GM20431 (cell line): ENCODE measurements around the gene TAF8.
"Not testable (repeated sequence)": the region's sequence is repeated elsewhere in the genome, so short reads cannot be mapped to it uniquely, and the experiment has no call there.

Source experiments
- in situ Hi-C: fragments of 300-500 bp; cut with MseI, MboI; formaldehyde crosslinking; loops from one replicate; pipeline ENCODE4 v1.15.0; 2020; ENCODE audit warnings: low sequenced_read_pairs; ENCODE audit not compliant: unreplicated experiment

Gene TAF8

DNA sequence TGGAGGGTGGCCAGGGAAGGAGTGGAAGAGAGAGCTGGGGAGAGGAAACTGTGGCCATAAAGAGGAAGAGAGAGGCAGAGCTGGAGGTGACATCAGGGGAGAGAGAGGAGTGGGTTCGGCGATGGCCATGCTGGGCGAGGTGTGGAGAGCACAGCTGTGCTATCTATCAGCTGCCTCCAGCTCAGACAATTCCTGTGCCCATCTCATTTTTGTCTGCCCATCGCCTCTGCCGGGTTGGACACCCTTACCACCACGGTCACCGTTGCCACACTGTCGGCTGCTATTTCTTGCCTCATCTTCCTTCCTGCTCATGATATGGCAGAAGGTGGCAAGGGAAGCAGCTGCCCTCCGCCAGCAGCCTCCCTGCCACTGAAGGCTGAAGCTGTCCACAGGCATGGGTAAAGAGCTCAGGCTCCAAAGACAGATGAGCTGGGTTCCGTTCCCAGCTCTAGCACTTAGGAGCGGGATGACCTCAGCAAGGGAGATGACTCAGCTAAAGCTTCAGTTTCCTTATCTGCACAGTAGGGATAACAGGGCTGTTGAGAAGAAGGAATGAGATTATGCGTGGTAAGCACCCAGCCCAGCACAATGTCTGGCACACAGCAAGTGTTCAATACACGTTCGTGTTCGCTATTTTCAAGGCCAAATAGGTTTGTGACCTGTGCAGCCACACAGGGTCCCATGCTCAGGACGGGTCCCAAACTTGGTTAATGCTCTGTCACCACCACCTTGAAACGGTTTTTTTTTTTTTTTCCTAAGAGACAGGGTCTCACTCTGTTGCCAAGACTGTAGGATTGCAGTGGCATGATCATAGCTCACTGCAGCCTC, 21.9 kb upstream of the TAF8 start:
- in situ Hi-C loops = no loop called here

DNA sequence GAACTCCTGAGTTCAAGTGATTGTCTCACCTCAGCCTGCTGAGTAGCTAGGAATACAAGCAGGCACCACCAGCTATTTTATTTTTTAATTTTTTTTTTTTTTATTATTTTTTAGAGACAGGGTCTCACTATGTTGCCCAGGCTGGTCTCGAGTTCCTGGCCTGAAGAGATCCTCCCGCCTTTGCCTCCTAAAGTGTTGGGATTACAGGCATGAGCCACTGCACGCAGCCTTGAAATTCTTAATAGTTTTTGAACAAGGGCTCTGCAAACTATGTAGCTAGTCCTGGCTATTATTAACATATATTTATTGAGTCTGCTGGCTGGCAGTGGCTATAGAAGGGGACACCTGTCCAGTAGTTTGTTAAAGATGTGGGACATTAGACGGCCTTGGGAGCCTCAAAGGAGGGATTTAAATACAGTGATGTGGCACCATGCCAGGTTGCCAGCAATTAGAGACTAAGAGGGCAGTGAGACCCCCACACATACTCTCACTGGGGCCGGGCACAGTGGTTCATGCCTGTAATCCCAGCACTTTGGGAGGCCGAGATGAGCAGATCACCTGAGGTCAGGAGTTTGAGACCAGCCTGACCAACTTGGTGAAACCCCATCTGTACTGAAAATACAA, 21.1 kb upstream of the TAF8 start:
- in situ Hi-C loops = no loop called here

DNA sequence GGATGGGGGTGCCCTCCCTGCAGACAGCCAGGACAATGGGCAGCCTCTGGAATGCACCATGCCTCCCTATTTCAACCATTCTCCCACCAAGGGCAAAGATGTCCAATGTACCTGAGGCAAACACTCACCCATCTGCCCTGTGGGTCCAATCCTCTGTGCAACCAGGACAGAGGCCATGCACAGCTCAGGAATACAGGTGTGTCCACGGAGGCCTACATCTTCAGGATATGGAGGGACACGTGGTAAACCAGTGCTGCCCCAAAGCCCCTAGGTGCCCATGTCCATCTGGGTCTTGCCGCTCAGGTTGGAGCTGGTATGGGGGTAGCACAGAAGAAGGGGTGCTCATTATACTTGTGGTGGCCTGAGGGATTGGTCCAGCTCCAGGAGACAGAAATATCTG, 20.4 kb upstream of the TAF8 start:
- in situ Hi-C loops = no loop called here

DNA sequence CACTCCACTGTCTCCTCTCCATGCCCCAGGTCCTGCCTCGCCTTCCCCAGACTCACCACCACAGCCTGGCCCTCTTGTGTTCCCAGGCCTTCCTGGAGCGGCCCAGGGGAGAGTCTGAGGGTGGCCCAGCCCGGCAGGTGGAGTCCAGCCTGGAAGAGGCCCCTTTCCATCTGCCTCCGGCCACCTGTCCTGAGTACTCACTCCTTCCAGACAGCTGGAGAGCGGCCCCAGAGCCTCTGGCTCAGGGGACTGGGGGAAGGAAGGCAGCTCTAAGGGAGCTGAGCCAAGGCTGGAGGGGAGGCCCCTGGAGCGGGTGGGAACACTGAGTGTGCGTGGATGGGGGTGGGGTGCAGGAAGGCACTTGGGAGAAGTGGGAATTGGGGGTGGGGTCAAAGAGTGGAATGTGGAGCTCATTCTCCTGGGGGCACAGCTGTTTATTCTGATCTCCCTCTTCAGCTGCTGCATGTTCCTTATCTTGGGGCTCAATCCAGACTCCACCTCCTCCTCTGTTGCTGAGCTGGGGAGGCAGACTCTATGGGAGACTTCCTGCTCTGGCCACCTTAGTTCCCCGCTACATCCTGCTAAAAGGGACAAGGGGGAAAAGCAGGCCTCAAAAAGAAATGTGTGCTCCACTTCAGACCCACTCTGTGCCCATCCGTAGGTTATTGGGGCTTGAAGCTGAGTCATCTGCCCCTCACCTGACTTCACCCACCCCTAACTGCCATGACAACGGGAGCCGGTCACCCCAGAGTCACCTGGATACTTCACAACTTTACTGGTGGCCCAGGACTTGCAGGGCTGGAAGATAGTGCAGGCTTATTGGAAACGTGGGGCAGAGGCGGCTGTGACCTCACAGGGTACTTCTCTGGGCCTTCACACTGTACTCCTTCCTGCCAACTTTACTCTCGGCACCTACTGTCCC, 19.5 kb upstream of the TAF8 start:
- in situ Hi-C loops = no loop called here

DNA sequence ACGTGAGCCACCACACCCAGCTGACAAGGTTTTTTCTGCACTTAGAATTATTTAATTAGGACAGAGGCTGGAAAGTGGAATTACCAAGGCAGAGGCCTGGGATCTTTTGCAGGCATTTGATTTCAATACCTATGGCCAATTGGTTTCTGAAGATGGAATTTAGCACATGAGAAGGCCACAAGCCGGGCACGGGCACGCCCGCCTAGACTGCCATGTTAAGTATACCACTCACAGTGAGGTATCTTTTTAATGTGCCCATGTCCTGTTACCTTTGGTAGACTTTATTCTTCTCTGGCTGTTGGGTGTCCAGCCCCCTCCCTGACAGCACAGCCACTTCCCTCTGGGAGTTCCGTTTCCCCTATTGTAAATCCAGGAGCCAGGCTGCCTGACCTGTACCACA, 18.0 kb upstream of the TAF8 start:
- in situ Hi-C loops = no loop called here

DNA sequence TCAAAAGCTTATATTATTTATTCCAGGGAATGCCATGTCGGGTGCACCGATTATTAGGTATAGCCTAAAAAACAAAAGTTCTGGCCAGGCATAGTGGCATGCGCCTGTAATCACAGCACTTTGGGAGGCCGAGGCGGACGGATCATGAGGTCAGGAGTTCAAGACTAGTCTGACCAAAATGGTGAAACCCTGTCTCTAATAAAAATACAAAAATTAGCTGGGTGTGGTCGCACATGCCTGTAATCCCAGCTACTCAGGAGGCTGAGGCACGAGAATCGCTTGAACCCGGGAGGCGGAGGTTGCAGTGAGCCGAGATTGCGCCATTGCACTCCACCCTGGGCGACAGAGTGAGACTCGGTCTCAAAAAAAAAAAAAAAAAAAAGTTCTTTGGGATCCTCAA, 12.7 kb upstream of the TAF8 start:
- in situ Hi-C loops = not testable (repeated sequence)

DNA sequence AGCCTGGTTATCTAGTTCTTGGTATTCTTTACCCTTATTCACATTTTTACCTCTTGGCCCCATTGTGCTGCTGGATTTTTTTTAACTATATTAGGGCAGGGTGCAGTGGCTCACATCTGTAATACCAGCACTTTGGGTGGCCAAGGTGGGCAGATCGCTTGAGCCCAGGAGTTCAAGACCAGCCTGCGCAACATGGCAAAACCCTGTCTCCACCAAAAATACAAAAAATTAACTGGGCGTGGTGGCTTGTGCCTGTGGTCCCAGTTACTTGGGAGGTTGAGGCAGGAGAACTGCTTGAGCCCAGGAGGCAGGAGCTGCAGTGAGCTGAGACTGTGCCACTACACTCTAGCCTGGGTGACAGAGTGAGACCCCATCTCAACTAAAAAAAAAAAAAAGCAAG, 12.2 kb upstream of the TAF8 start:
- in situ Hi-C loops = no loop called here

DNA sequence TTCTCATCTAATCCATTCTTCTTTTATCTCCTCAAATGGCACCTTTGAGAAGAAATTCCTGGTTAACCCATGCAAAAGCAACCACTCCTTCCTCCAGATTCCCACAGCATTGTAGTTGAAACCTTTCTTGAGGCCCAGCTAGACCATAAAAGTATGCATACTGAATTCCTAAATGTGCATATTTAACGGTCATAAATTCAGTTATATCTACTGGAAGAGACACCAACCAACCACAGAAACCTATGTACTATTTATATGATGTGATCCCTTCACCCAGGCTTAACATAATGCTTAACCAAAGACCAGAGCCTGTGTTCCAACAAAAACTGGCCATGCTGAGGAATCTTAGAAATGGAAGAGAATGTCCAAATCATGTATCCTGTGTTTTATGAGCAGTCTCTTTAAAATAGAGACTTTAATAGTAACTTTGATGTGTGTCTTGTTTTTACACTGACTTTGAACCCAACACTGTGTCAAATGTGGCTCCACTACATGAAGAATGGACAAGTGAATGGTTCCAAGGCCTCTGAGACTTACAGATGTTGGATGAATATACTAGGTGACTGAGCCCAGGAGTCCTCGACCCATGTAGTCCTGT, 11.4 kb upstream of the TAF8 start:
- in situ Hi-C loops = no loop called here

DNA sequence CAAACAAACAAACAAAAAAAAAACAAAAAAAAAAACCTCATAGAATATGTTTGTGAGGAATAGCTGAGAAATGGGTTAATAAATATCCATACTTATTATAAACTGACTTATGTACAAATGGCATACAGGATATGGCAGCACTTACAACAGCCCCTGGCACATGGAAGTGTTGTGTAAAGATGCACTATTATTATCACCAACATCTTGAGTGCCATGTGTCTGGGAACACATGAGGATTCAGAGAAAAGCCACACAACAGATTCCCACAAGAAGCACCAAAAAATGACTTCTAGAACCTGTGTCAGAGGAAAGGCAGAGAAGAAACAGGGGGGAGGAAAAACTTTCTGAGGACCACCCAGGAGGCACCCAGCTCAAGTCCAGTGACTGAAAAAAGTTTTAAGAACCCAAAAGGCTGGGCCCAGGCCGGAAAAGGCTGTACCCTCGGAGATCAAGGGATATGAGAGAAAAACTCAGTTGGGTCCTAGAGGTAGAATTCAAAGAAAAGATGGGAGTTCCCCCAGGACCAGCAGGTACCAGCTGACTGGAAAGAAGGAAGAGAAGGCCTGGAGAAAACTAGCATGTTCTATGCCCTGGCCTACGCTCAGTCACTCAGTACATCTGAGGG, 9.4 kb upstream of the TAF8 start:
- in situ Hi-C loops = loop anchor here (10.0 kb wide), 1 partner anchor 106 kb away; no protein-coding TSS in a partner anchor

DNA sequence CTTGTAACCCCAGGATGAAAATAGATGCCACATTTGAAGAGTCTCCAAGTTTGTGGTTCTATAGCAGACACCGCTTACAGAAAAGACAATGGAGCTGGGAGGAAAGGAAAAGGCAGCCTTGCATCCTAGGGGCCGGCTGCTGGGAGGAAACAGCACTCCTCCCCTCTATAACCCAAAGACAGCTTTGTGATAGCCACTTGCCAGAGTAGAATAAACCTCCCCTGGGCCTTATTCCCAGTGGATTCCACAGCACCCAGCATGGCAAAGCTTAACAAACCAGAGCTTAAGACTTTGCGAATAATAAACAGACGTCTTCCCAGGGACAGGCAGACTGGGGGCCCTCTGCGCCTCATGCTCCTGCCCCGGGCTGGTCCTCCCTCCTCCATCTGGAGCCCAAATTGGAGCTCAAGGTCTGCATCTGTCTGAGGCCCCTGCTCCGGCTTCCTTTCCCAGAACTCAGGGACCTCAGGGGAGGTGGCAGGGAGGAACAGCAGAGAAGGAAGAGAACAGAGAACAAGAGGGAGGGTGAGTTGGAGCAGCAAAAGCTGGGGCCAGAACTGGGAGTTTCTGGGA, 8.8 kb upstream of the TAF8 start:
- in situ Hi-C loops = loop anchor here (10.0 kb wide), 1 partner anchor 107 kb away; no protein-coding TSS in a partner anchor

DNA sequence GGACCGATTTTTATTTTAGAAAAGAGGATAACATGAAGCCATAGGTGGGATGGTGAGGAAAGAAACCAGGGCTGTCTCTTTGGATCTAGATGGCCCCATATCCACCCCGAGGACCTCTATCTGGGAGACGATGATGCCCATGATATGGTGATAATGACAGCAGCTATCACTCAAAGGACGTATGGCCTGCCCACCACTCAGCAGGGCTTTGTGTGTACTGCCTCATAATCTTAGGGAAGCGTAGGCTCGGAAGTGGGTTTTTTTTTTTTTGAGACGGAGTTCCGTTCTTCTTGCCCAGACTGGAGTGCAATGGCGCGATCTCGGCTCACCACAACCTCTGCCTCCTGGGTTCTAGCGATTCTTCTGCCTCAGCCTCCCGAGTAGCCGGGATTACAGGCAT, 8.2 kb upstream of the TAF8 start:
- in situ Hi-C loops = loop anchor here (10.0 kb wide), 1 partner anchor 107 kb away; no protein-coding TSS in a partner anchor

DNA sequence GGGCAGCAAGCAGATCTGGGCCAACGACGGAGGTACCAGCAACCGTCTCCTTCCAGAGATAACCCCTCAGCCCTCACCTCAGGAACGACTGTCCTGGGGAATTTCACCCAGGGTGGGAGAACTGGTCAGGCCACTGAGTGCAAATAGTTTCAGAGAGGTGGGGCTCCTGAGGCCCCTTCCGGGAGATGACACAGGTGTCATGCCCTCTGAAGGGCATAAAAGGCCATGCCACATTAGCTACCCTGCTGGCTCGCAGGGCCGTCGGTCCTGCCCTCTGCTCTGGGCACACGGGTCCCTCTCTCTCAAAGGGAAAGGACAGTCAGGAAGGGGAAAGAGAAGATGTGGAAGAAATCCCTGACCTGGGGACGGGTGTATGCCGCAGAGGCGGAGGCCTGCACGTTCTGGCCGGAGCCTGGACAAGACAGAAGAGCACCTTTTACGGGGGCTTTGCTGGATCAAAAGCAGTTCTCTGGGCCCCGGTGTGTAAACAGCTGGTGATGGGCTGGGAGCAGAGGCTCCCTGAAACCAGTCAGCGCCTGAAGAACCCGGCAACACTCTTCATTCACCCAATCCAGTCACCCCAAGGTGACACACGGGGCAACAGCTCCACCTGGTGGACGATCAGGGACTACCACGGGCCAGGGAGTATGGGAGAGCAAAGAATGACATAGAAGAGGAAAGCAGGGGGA, 6.4 kb upstream of the TAF8 start:
- in situ Hi-C loops = loop anchor here (10.0 kb wide), 1 partner anchor 109 kb away; no protein-coding TSS in a partner anchor

DNA sequence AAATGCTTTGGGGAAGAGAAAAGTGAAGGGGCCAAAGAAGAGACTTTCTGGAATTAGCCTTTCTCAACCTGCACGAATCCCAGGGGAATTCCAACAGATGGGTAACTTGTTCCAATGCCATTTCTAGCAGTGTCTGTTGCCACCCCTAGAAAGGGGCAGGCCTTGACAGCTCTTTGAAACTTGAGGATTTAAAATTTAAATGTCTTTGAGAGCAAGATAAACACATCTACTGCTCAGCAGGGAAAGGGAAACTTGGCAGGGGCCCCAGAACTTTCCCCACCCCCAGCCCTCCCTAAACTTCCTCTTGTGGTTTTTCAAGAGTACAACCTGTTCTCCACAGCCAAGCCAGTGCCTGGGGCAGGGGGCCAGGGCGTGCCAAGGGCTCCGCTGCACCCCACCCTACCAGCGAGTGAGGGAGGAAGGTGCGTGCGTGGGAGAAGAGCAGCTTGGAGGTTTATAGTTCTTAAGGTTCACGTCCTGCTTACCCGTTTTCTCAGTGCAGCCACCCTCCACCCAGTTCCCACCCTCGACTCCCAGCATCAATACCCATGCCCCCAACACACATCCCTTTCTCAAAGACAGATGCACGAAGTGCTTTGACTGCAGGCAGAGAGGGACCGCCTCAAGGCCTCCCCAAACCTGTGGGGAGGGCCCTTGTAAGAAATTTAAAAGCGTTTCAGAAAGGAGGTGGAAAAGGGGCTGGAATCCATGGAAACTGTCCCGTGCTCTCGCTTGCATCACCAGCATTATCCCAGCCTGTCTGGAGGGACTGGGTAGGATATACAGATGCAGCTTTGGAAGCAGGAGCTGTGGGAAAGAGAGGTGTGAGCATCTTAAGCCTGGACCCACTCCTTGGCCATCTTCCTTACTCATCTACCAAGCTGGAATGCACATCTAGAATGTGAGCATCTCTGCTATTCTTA, 4.5 kb upstream of the TAF8 start:
- in situ Hi-C loops = loop anchor here (10.0 kb wide), 1 partner anchor 111 kb away; no protein-coding TSS in a partner anchor

DNA sequence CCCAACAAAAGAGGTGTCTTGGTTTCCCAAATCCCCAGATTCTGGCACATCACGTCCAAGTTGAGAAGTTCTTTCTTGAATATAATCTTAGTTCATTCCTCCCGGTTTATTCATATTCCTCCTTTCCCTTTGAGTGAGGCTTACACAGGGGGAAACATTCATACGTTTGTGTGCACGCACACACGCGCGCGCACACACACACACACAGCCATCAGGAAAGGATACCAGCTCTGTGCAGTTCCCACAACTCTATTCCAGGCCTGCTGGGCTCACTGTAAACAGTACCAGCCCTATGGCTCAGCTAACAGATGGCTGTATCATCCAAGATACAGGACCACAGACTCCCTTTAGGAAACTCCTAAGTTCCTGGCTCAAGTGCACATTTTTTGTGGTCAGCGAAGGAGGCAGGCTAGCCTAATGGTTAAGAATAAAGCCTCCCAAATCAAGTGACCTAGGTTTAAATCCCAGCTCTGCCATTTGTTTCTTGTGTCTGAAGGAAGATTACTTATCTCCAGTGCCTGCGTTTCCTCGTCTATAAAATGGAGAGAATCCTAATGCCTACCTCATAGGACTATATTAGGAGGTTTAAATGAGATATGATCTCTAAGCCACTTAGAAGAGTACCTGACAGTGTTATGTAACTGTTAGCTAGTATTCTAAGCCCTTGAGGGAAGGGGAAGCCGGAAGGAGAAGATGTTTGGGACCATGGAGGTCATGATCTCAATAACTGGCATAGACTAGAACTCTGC, 3.7 kb upstream of the TAF8 start:
- in situ Hi-C loops = loop anchor here (10.0 kb wide), 1 partner anchor 112 kb away; no protein-coding TSS in a partner anchor

DNA sequence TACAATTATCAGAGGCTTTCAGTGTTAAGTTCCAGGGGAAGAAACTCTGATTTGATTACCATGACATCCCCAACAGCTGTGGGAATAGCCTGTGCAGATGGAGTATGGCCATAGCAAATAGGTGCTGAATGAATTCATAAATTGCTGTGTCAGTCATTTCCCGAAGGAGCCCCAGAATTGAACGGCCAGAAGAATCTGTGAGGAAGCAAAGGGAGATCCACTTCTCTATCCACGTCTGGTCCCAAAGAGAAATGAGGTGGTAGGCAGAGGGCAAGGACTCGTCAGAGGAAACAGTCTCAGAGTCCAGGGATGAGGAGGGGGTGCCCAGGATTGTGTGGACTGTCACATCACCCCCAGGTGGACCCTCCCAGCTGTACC, 3.1 kb upstream of the TAF8 start:
- in situ Hi-C loops = loop anchor here (10.0 kb wide), 1 partner anchor 112 kb away; no protein-coding TSS in a partner anchor

DNA sequence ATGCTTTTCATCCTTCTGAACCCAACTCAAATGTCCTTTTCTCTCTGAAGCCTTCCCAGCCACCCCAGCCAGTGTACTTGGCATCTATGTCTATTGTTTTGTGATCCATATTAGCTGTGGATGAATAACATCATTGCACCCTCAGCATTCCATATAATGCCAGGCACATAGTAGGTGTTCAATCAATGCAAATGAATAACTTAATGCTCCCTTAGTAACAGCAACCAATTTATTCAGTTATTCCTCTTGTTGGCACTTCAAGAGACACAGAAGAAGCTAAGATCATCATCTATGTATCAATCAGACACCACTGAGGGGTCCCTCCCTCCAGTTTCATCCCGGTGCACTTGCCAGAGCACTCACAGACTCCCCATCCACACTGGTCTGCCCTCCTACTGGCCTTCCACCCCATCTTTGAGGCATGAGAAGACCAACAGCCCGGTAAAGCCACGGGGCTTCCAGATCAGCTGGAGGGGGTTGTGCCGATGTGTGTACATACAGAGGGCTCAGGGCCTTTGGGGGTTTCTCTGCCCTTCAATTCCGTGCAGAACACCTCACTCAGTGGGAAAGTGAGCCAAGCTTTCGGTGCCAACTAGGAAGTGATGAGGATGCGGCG, 2.4 kb upstream of the TAF8 start:
- in situ Hi-C loops = loop anchor here (10.0 kb wide), 1 partner anchor 113 kb away; no protein-coding TSS in a partner anchor
